BLaER1 treated with 17β-estradiol and CSF1 and Interleukin-3, amounts not matched to agents 10 nM and 100 nM (cell line): Measurements from ENCODE around the gene ACTRT1.

ENCODE experiments used
- H3K27ac ChIP-seq, 11 experiments: shearing (Covaris generic); formaldehyde crosslinking; 2 replicates each; pipeline ENCODE4 v1.8.1; 2022
- H3K27me3 ChIP-seq, 11 experiments: shearing (Covaris generic); formaldehyde crosslinking; 2 replicates each; pipeline ENCODE4 v1.8.1; 2022
- H3K36me3 ChIP-seq, 11 experiments: shearing (Covaris generic); formaldehyde crosslinking; 2 replicates each; pipeline ENCODE4 v1.8.1; 2022
- H3K4me1 ChIP-seq, 10 experiments: shearing (Covaris generic); formaldehyde crosslinking; 2 replicates each; pipeline ENCODE4 v1.8.1; 2022
- H3K4me2 ChIP-seq, 11 experiments: shearing (Covaris generic); formaldehyde crosslinking; 2 replicates each; pipeline ENCODE4 v1.8.1; 2022
- H3K4me3 ChIP-seq, 10 experiments: shearing (Covaris generic); formaldehyde crosslinking; 2 replicates each; pipeline ENCODE4 v1.8.1; 2022
- H3K9ac ChIP-seq, 11 experiments: shearing (Covaris generic); formaldehyde crosslinking; 2 replicates each; pipeline ENCODE4 v1.8.1; 2022
- H3K9me3 ChIP-seq, 11 experiments: shearing (Covaris generic); formaldehyde crosslinking; replicated peaks in 1 of 11; 2 replicates each; pipeline ENCODE4 v1.8.1; 2022
- H4K20me1 ChIP-seq, 11 experiments: shearing (Covaris generic); formaldehyde crosslinking; 2 replicates each; pipeline ENCODE4 v1.8.1; 2022
- Cebpa-rat ChIP-seq, 11 experiments: shearing (Covaris generic); IDR thresholded peaks; 2 replicates each; pipeline ENCODE4 v1.8.1; 2022

ACTRT1 gene

GRCh38 chrX:128052303-128052702, at the start of gene ACTRT1:
Gene ACTRT1 (minus strand): TSS chrX:128052403. CDS start chrX:128052206, 197 bp downstream.
- no peak for TF ChIP-seq Cebpa-rat (IDR thresholded peaks at IDR 0.05)
- Histone ChIP-seq H3K27ac (no peak within 1 kb of the TSS), H3K27me3 (peaks cover 46 to 93% (median 76%) of the 10 kb centered on the region in 11 experiments), H3K4me1 (no peaks in the 10 kb centered on the region), H3K9me3 (peaks cover 0 to 18% (median 0%) of the 10 kb centered on the region in 11 experiments; a peak in 3 of 22 replicates), H3K4me3 (no peak within 1 kb of the TSS), H3K9ac (no peak within 1 kb of the TSS), H4K20me1 (no peaks in the 10 kb centered on the region; a peak in 1 of 22 replicates), H3K4me2 (no peak within 1 kb of the TSS), H3K36me3 (no peaks in the 10 kb centered on the region)

- Histone ChIP-seq H3K9ac (no peak overlapping the region), H3K36me3 (no peaks in the 10 kb centered on the region), H3K27ac (no peak overlapping the region), H3K9me3 (no peaks in the 10 kb centered on the region), H3K4me1 (no peaks in the 10 kb centered on the region), H3K4me3 (no peak overlapping the region), H4K20me1 (no peaks in the 10 kb centered on the region), H3K27me3 (peaks cover 57 to 94% (median 83%) of the 10 kb centered on the region in 11 experiments; a peak in 21 of 22 replicates), H3K4me2 (no peak overlapping the region)
- no peak for TF ChIP-seq Cebpa-rat (IDR thresholded peaks at IDR 0.05)
Measured at GRCh38 chrX:128078545-128078944, 26.3 kb upstream of the ACTRT1 start.

GRCh38 chrX:128057421-128057820, 5.2 kb upstream of the ACTRT1 start:
- H3K4me3 ChIP-seq = no peak overlapping the region
- no peak overlapping the region for H3K27ac ChIP-seq
- H3K9me3 ChIP-seq = no peaks in the 10 kb centered on the region
- H3K4me1 ChIP-seq = no peaks in the 10 kb centered on the region
- no peak overlapping the region for H3K9ac ChIP-seq
- TF ChIP-seq Cebpa-rat (IDR thresholded peaks at IDR 0.05) = no peak
- no peak overlapping the region for H3K4me2 ChIP-seq
- no peaks in the 10 kb centered on the region for H3K36me3 ChIP-seq
- H3K27me3 ChIP-seq = peaks cover 33 to 99% (median 87%) of the 10 kb centered on the region in 11 experiments
- no peaks in the 10 kb centered on the region for H4K20me1 ChIP-seq

- Histone ChIP-seq H3K9me3 (peaks cover 0 to 18% (median 0%) of the 10 kb centered on the region in 11 experiments; a peak in 3 of 22 replicates), H3K27me3 (peaks cover 50 to 94% (median 78%) of the 10 kb centered on the region in 11 experiments), H4K20me1 (no peaks in the 10 kb centered on the region; a peak in 1 of 22 replicates), H3K9ac (no peak overlapping the region), H3K4me2 (no peak overlapping the region), H3K4me3 (no peak overlapping the region), H3K36me3 (no peaks in the 10 kb centered on the region), H3K27ac (no peak overlapping the region), H3K4me1 (no peaks in the 10 kb centered on the region)
- no peak for TF ChIP-seq Cebpa-rat (IDR thresholded peaks at IDR 0.05)
Measured at GRCh38 chrX:128051526-128051925, 677 bp downstream of the ACTRT1 start.

- H3K4me1 ChIP-seq = no peaks in the 10 kb centered on the region
- no peak overlapping the region for H3K9ac ChIP-seq
- H3K4me2 ChIP-seq = no peak overlapping the region
- no peaks in the 10 kb centered on the region for H3K9me3 ChIP-seq
- H3K27me3 ChIP-seq = peaks cover 21 to 73% (median 42%) of the 10 kb centered on the region in 11 experiments
- H3K27ac ChIP-seq = no peak overlapping the region
- no peaks in the 10 kb centered on the region for H3K36me3 ChIP-seq
- no peak overlapping the region for H3K4me3 ChIP-seq
- TF ChIP-seq Cebpa-rat (IDR thresholded peaks at IDR 0.05) = no peak
- H4K20me1 ChIP-seq = no peaks in the 10 kb centered on the region; a peak in 1 of 22 replicates
Measured at GRCh38 chrX:128035318-128035717, 16.9 kb downstream of the ACTRT1 start.

- TF ChIP-seq Cebpa-rat (IDR thresholded peaks at IDR 0.05) = no peak
Measured at GRCh38 chrX:128021566-128021965, 30.6 kb downstream of the ACTRT1 start.

GRCh38 chrX:128020701-128021100, 31.5 kb downstream of the ACTRT1 start:
- Histone ChIP-seq H3K4me2 (no peak overlapping the region), H3K27ac (no peak overlapping the region), H3K9ac (no peak overlapping the region), H3K36me3 (no peaks in the 10 kb centered on the region), H3K27me3 (peaks cover 64 to 99% (median 89%) of the 10 kb centered on the region in 11 experiments), H3K4me3 (no peak overlapping the region), H4K20me1 (no peaks in the 10 kb centered on the region), H3K4me1 (no peaks in the 10 kb centered on the region), H3K9me3 (peaks cover 10 to 24% (median 17%) of the 10 kb centered on the region in 11 experiments; a peak in 20 of 22 replicates)
- no peak for TF ChIP-seq Cebpa-rat (IDR thresholded peaks at IDR 0.05)

More at GRCh38 chrX:128021566-128021965, 30.6 kb downstream of the ACTRT1 start:
- Histone ChIP-seq H3K9me3 (peaks cover 10 to 22% (median 16%) of the 10 kb centered on the region in 11 experiments; a peak in 20 of 22 replicates), H3K27me3 (peaks cover 64 to 96% (median 84%) of the 10 kb centered on the region in 11 experiments), H3K9ac (no peak overlapping the region), H3K4me2 (no peak overlapping the region), H3K4me3 (no peak overlapping the region), H3K27ac (no peak overlapping the region), H3K4me1 (no peaks in the 10 kb centered on the region), H4K20me1 (no peaks in the 10 kb centered on the region), H3K36me3 (no peaks in the 10 kb centered on the region)

GRCh38 chrX:128019218-128019617, 33.0 kb downstream of the ACTRT1 start:
- Histone ChIP-seq H3K9me3 (peaks cover 11 to 23% (median 18%) of the 10 kb centered on the region in 11 experiments; a peak in 21 of 22 replicates), H3K4me1 (no peaks in the 10 kb centered on the region), H3K27me3 (peaks cover 55 to 99% (median 89%) of the 10 kb centered on the region in 11 experiments), H3K4me3 (no peak overlapping the region), H3K36me3 (no peaks in the 10 kb centered on the region), H3K9ac (no peak overlapping the region), H3K4me2 (no peak overlapping the region), H3K27ac (no peak overlapping the region), H4K20me1 (no peaks in the 10 kb centered on the region)
- TF ChIP-seq Cebpa-rat (IDR thresholded peaks at IDR 0.05) = no peak

GRCh38 chrX:128012015-128012414, 40.2 kb downstream of the ACTRT1 start:
- TF ChIP-seq Cebpa-rat (IDR thresholded peaks at IDR 0.05) = no peak
- H4K20me1 ChIP-seq = no peaks in the 10 kb centered on the region; a peak in 1 of 22 replicates
- no peak overlapping the region for H3K9ac ChIP-seq
- peaks cover 50 to 98% (median 74%) of the 10 kb centered on the region in 11 experiments; a peak in 21 of 22 replicates for H3K27me3 ChIP-seq
- H3K4me3 ChIP-seq = no peak overlapping the region
- peaks cover 6 to 26% (median 18%) of the 10 kb centered on the region in 11 experiments; a peak in 19 of 22 replicates for H3K9me3 ChIP-seq
- no peak overlapping the region for H3K4me2 ChIP-seq
- H3K4me1 ChIP-seq = no peaks in the 10 kb centered on the region
- no peaks in the 10 kb centered on the region for H3K36me3 ChIP-seq
- H3K27ac ChIP-seq = no peak overlapping the region

GRCh38 chrX:128007882-128008281, 44.3 kb downstream of the ACTRT1 start:
- H3K9me3 ChIP-seq = no peaks in the 10 kb centered on the region
- TF ChIP-seq Cebpa-rat (IDR thresholded peaks at IDR 0.05) = no peak
- no peak overlapping the region for H3K4me3 ChIP-seq
- H3K4me2 ChIP-seq = no peak overlapping the region
- H3K27ac ChIP-seq = no peak overlapping the region
- H3K4me1 ChIP-seq = no peaks in the 10 kb centered on the region
- no peaks in the 10 kb centered on the region; a peak in 1 of 22 replicates for H4K20me1 ChIP-seq
- H3K27me3 ChIP-seq = peaks cover 36 to 66% (median 42%) of the 10 kb centered on the region in 11 experiments; a peak in 21 of 22 replicates
- no peaks in the 10 kb centered on the region for H3K36me3 ChIP-seq
- no peak overlapping the region for H3K9ac ChIP-seq
